Neural cell (in vitro differentiated cells): ENCODE measurements around the gene ASCC2. TPM values are rescaled to one million over a fixed set of nuclear protein-coding genes. Genes with fewer than 3 reads are reported as not detected.

Experiments
- H2AFZ ChIP-seq: fragments of 200-600, 300-800 bp; sonication (generic), shearing (Covaris generic); 2 replicates; pipeline ENCODE4 v1.6.0; 2014; ENCODE audit warnings: low read depth, mild to moderate bottlenecking, antibody characterized with exemption, low read length, moderate library complexity
- H3F3A ChIP-seq: fragments of 200-600 bp; shearing (Covaris generic); 2 replicates; pipeline ENCODE4 v1.6.1; 2016; ENCODE audit warnings: mild to moderate bottlenecking, moderate library complexity, mixed read lengths, antibody characterized with exemption, low read length; ENCODE audit not compliant: insufficient read depth, poor library complexity, severe bottlenecking
- H3K27ac ChIP-seq: fragments of 200-600, 300-800 bp; sonication (generic), shearing (Covaris generic); 2 replicates; pipeline ENCODE4 v1.5.1; 2014; ENCODE audit warnings: mild to moderate bottlenecking, low read length, moderate library complexity
- H3K27me3 ChIP-seq: fragments of 300-800, 200-600 bp; sonication (generic), shearing (Covaris generic); 2 replicates; pipeline ENCODE4 v1.6.0; 2014; ENCODE audit warnings: mild to moderate bottlenecking, low read depth, low read length, moderate library complexity; ENCODE audit not compliant: insufficient read depth
- H3K36me3 ChIP-seq: fragments of 300-800, 200-600 bp; sonication (generic), shearing (Covaris generic); 2 replicates; pipeline ENCODE4 v1.5.1; 2014; ENCODE audit warnings: mild to moderate bottlenecking, antibody characterized with exemption, low read length, moderate library complexity; ENCODE audit not compliant: insufficient read depth
- H3K4me2 ChIP-seq: fragments of 300-800, 200-600 bp; sonication (generic), shearing (Covaris generic); 2 replicates; pipeline ENCODE4 v1.6.0; 2014; ENCODE audit warnings: mild to moderate bottlenecking, low read length
- H3K4me3 ChIP-seq: fragments of 300-800, 200-600 bp; sonication (generic), shearing (Covaris generic); 2 replicates; pipeline ENCODE4 v1.5.1; 2014; ENCODE audit warnings: mild to moderate bottlenecking, low read length, moderate library complexity
- H3K79me2 ChIP-seq: fragments of 200-600 bp; shearing (Covaris generic); replicated peaks from 2 replicates; pipeline ENCODE4 v1.6.0; 2014; ENCODE audit warnings: mild to moderate bottlenecking, low read length, moderate library complexity; ENCODE audit not compliant: insufficient read depth
- H3K9ac ChIP-seq: fragments of 300-800, 200-600 bp; sonication (generic), shearing (Covaris generic); 2 replicates; pipeline ENCODE4 v1.6.1; 2016; ENCODE audit warnings: mild to moderate bottlenecking, low read length, mixed read lengths
- H3K9me2 ChIP-seq: fragments of 200-600 bp; shearing (Covaris generic); 2 replicates; pipeline ENCODE4 v1.6.1; 2016; ENCODE audit warnings: mild to moderate bottlenecking, low read length, mixed read lengths; ENCODE audit not compliant: insufficient read depth
- H3K9me3 ChIP-seq: fragments of 200-600, 300-800 bp; sonication (generic), shearing (Covaris generic); 2 replicates; pipeline ENCODE4 v1.6.1; 2016; ENCODE audit warnings: mild to moderate bottlenecking, mixed run types, low read length, moderate library complexity, mixed read lengths
- H4K20me1 ChIP-seq: fragments of 200-600 bp; shearing (Covaris generic); 2 replicates; pipeline ENCODE4 v1.6.1; 2016; ENCODE audit warnings: mild to moderate bottlenecking, mixed run types; ENCODE audit not compliant: insufficient read depth
- CTCF ChIP-seq: fragments of 450-650 bp; IDR thresholded peaks from 2 replicates; pipeline ENCODE4 v1.5.1; 2014; ENCODE audit warnings: antibody characterized with exemption, mild to moderate bottlenecking, moderate library complexity; ENCODE audit not compliant: poor library complexity, severe bottlenecking
- EP300 ChIP-seq: fragments of 450-650 bp; conservative IDR thresholded peaks from 2 replicates; pipeline ENCODE4 v1.6.1; 2014; ENCODE audit warnings: antibody characterized with exemption, mild to moderate bottlenecking, moderate library complexity; ENCODE audit not compliant: poor library complexity, severe bottlenecking
- EZH2 ChIP-seq: fragments of 200-600, 300-800 bp; shearing (Covaris generic), sonication (generic); IDR thresholded peaks from 2 replicates; pipeline ENCODE4 v1.6.1; 2014; ENCODE audit warnings: antibody characterized with exemption, low read length, borderline replicate concordance, mild to moderate bottlenecking; ENCODE audit not compliant: insufficient read depth, poor library complexity, severe bottlenecking
- MXI1 ChIP-seq: fragments of 450-650 bp; conservative IDR thresholded peaks from 2 replicates; pipeline ENCODE4 v1.6.1; 2014; ENCODE audit warnings: antibody characterized with exemption, mild to moderate bottlenecking; ENCODE audit not compliant: poor library complexity, severe bottlenecking
- POLR2AphosphoS5 ChIP-seq: IDR thresholded peaks from 2 replicates; pipeline ENCODE4 v1.6.1; 2012
- RAD21 ChIP-seq: fragments of 450-650 bp; conservative IDR thresholded peaks from 2 replicates; pipeline ENCODE4 v1.6.1; 2014; ENCODE audit warnings: antibody characterized with exemption, mild to moderate bottlenecking, moderate library complexity
- REST ChIP-seq: IDR thresholded peaks from 2 replicates; pipeline ENCODE4 v1.6.1; 2012; ENCODE audit warnings: borderline replicate concordance
- SMC3 ChIP-seq: fragments of 450-650 bp; conservative IDR thresholded peaks from 2 replicates; pipeline ENCODE4 v1.6.1; 2014; ENCODE audit warnings: antibody characterized with exemption, mild to moderate bottlenecking, moderate library complexity; ENCODE audit not compliant: poor library complexity
- TAF1 ChIP-seq: IDR thresholded peaks from 2 replicates; pipeline ENCODE4 v1.6.1; 2012; ENCODE audit warnings: low read depth
- polyA plus RNA-seq: library from polyadenylated mRNA; depleted of rRNA; stranded (reverse); fragments of >200 nt; gene quantifications from 2 replicates; pipeline ENCODE4 v1.2.3, GENCODE V29; 2014

ASCC2 gene
- polyA plus RNA-seq, 1 donor from 2014 or later: 26.2 TPM

- no peaks in the 10 kb centered on the region for H4K20me1 ChIP-seq
- H2AFZ ChIP-seq: no peak overlapping the region
- TF ChIP-seq EZH2 (no peak), MXI1 (no peak), TAF1 (no peak), SMC3 (no peak), CTCF (no peak), RAD21 (no peak), EP300 (no peak), REST (no peak)
- no peak overlapping the region for H3K9ac ChIP-seq
- H3F3A ChIP-seq: no peaks in the 10 kb centered on the region
- no peak overlapping the region for H3K4me2 ChIP-seq
- no peaks in the 10 kb centered on the region for H3K9me3 ChIP-seq
- H3K27me3 ChIP-seq: no peaks in the 10 kb centered on the region
- H3K79me2 ChIP-seq: no peaks in the 10 kb centered on the region
- no peaks in the 10 kb centered on the region for H3K9me2 ChIP-seq
- H3K36me3 ChIP-seq: peaks cover 19% of the 10 kb centered on the region
- no peak overlapping the region for H3K4me3 ChIP-seq
- no peak overlapping the region for H3K27ac ChIP-seq
Observed at GRCh38 chr22:29816980-29817379, 21.1 kb downstream of the ASCC2 start.

GRCh38 chr22:29816539-29816938, 21.5 kb downstream of the ASCC2 start:
- no peak overlapping the region for H3K27ac ChIP-seq
- no peaks in the 10 kb centered on the region for H3K79me2 ChIP-seq
- H3F3A ChIP-seq: no peaks in the 10 kb centered on the region
- H3K9ac ChIP-seq: no peak overlapping the region
- H3K4me3 ChIP-seq: no peak overlapping the region
- H3K9me2 ChIP-seq: no peaks in the 10 kb centered on the region
- H2AFZ ChIP-seq: no peak overlapping the region
- H3K4me2 ChIP-seq: no peak overlapping the region
- peaks cover 19% of the 10 kb centered on the region for H3K36me3 ChIP-seq
- H3K9me3 ChIP-seq: no peaks in the 10 kb centered on the region
- no peaks in the 10 kb centered on the region for H3K27me3 ChIP-seq
- TF ChIP-seq SMC3 (no peak), EP300 (no peak), MXI1 (no peak)
- no peaks in the 10 kb centered on the region for H4K20me1 ChIP-seq

GRCh38 chr22:29816128-29816527, 21.9 kb downstream of the ASCC2 start:
- TF ChIP-seq MXI1 (no peak), EZH2 (no peak), POLR2AphosphoS5 (no peak), EP300 (no peak), TAF1 (no peak), SMC3 (no peak), CTCF (no peak), REST (no peak), RAD21 (no peak)
- no peak overlapping the region for H3K27ac ChIP-seq

More at GRCh38 chr22:29816128-29816527, 21.9 kb downstream of the ASCC2 start:
- no peaks in the 10 kb centered on the region for H4K20me1 ChIP-seq
- H3K4me3 ChIP-seq: no peak overlapping the region
- no peaks in the 10 kb centered on the region for H3K9me3 ChIP-seq
- H3K9ac ChIP-seq: no peak overlapping the region
- H3K36me3 ChIP-seq: peaks cover 19% of the 10 kb centered on the region
- H2AFZ ChIP-seq: no peak overlapping the region
- H3F3A ChIP-seq: no peaks in the 10 kb centered on the region
- no peaks in the 10 kb centered on the region for H3K79me2 ChIP-seq
- no peak overlapping the region for H3K4me2 ChIP-seq
- no peaks in the 10 kb centered on the region for H3K27me3 ChIP-seq
- no peaks in the 10 kb centered on the region for H3K9me2 ChIP-seq
